NCI-H526 (cell line): ENCODE measurements around the gene PLCH1.
A peak's percentile ranks its signal among the peaks of the same experiment; 100 is the strongest.

ENCODE experiments used
- DNase-seq, 2 experiments: peaks; one replicate each; lab custom pipeline; 2025; lab: John Stamatoyannopoulos, UW

The PLCH1 gene

GRCh38 chr3:155746703-155747102, 1.8 kb upstream of the PLCH1 start:
- DNase-seq: no peak

- DNase-seq: peak; percentile 66 to 87
Measured at GRCh38 chr3:155745795-155746550, 1.1 kb upstream of the PLCH1 start.

- peak; percentile 45 to 89 for DNase-seq
Measured at GRCh38 chr3:155744010-155744625, 753 bp downstream of the PLCH1 start.

- peak in 1 of 2 experiments; percentile 18 for DNase-seq
Measured at GRCh38 chr3:155743606-155744005, 1.3 kb downstream of the PLCH1 start.

GRCh38 chr3:155742349-155742965, 2.4 kb downstream of the PLCH1 start:
- DNase-seq: peak in 1 of 2 experiments; percentile 19

GRCh38 chr3:155741603-155742002, 3.3 kb downstream of the PLCH1 start:
- no peak for DNase-seq

- peak; percentile 96 to 97 for DNase-seq
Measured at GRCh38 chr3:155741101-155741500, 3.8 kb downstream of the PLCH1 start.

- peak; percentile 11 to 31 for DNase-seq
Measured at GRCh38 chr3:155739154-155739553, 5.7 kb downstream of the PLCH1 start.

GRCh38 chr3:155738580-155739076, 6.2 kb downstream of the PLCH1 start:
- no peak for DNase-seq

GRCh38 chr3:155737844-155738460, 6.9 kb downstream of the PLCH1 start:
- peak; percentile 74 to 81 for DNase-seq

- DNase-seq: peak in 1 of 2 experiments; percentile 19
Measured at GRCh38 chr3:155736381-155736780, 8.5 kb downstream of the PLCH1 start.

GRCh38 chr3:155730843-155731242, 14.0 kb downstream of the PLCH1 start:
- DNase-seq: no peak

- no peak for DNase-seq
Measured at GRCh38 chr3:155727836-155728235, 17.0 kb downstream of the PLCH1 start.

GRCh38 chr3:155714295-155714718, 30.6 kb downstream of the PLCH1 start:
- DNase-seq: peak; percentile 26 to 64

- DNase-seq: no peak
Measured at GRCh38 chr3:155712008-155712407, 32.9 kb downstream of the PLCH1 start.

GRCh38 chr3:155704771-155705559, 39.9 kb downstream of the PLCH1 start:
- peak; percentile 69 to 73 for DNase-seq

GRCh38 chr3:155704061-155704460, 40.8 kb downstream of the PLCH1 start:
- DNase-seq: no peak

GRCh38 chr3:155702745-155703591, 41.9 kb downstream of the PLCH1 start:
- DNase-seq: no peak

- peak; percentile 28 to 90 for DNase-seq
Measured at GRCh38 chr3:155701882-155702465, 42.9 kb downstream of the PLCH1 start.

GRCh38 chr3:155697542-155697941, 47.3 kb downstream of the PLCH1 start:
- DNase-seq: no peak
